Panc1 (cell line): ENCODE data around the gene GPC1.

ENCODE experiments used
- CTCF ChIP-seq: fragments of 450-650 bp; IDR thresholded peaks from 2 replicates; pipeline ENCODE4 v1.5.1; 2017; ENCODE audit warnings: mild to moderate bottlenecking
- POLR2AphosphoS5 ChIP-seq: IDR thresholded peaks from 2 replicates; pipeline ENCODE4 v1.6.1; 2012; ENCODE audit warnings: mild to moderate bottlenecking, low read depth, low read length, moderate library complexity
- REST ChIP-seq, 2 experiments: IDR thresholded peaks; 2 replicates each; pipeline ENCODE4 v1.6.1; 2011 to 2012; ENCODE audit warnings: low read depth in 2 of 2, control low read depth in 1 of 2, low read length in 1 of 2, mild to moderate bottlenecking in 1 of 2, moderate library complexity in 1 of 2; ENCODE audit not compliant: insufficient read depth in 1 of 2
- SIN3A ChIP-seq: IDR thresholded peaks from 2 replicates; pipeline ENCODE4 v1.6.1; 2012; ENCODE audit warnings: low read depth, mild to moderate bottlenecking, low read length, moderate library complexity, borderline replicate concordance; ENCODE audit not compliant: insufficient read depth

- TF ChIP-seq CTCF (no peak), REST (IDR thresholded peaks at IDR 0.05; ENCODE audit: insufficient read depth in 1 of 2, low read depth in 2 of 2, low read length in 1 of 2) (no peak), SIN3A (no peak), POLR2AphosphoS5 (no peak)
These were observed 46.3 kb downstream of the GPC1 start for GRCh38 chr2:240481720-240482119.
